ENCODE results near the gene ST8SIA4.

ST8SIA4 gene

DNA sequence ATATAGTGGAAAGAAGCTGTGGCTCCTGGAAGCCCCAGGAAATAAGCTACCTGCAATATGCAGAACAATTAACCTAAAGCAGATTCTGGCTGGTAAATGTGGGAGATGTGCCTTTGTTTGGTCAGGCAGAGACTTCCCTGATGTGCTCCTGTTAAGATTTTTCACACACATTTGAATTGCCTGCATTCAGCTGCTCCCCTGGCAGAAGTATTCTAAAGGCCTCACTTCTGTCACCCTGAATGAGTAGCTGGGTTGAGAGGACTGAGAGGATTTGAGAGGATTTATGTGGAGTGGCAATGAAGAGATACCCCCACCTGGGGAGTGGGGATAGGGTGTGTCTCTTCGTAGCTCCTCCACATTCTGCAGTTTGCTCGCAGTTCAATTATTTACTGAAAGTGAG is 130.5 kb downstream of the ST8SIA4 start:
- Histone ChIP-seq H2BK5ac (ENCODE audit: low read depth, low read length, poor library complexity, severe bottlenecking) (no peak overlapping the region), H3K27me3 (ENCODE audit: control insufficient read depth in 1 of 2, insufficient read depth in 1 of 2, low read length in 2 of 2) (no peaks in the 10 kb centered on the region), H2BK15ac (ENCODE audit: low read depth, poor library complexity, severe bottlenecking) (no peak overlapping the region), H3K23ac (ENCODE audit: low read length in 2 of 2) (no peak overlapping the region), H3K4me1 (ENCODE audit: control insufficient read depth, insufficient read depth, low read depth, low read length) (no peaks in the 10 kb centered on the region), H4K8ac (ENCODE audit: low read length) (no peak overlapping the region), H3K18ac (ENCODE audit: low read depth in 1 of 2, low read length in 2 of 2) (no peak overlapping the region), H3K4ac (ENCODE audit: low read depth in 1 of 2, low read length in 2 of 2) (no peak overlapping the region), H4K91ac (ENCODE audit: low read length) (no peak overlapping the region), H3K27ac (ENCODE audit: low read length, poor library complexity, severe bottlenecking) (no peak overlapping the region), H3K4me2 (ENCODE audit: low read length, poor library complexity, severe bottlenecking) (no peak overlapping the region), H3K9ac (ENCODE audit: low read length) (no peak overlapping the region), H3K79me1 (replicated peaks; ENCODE audit: low read length, poor library complexity, severe bottlenecking) (no peaks in the 10 kb centered on the region), H2AK5ac (ENCODE audit: low read length, severe bottlenecking) (no peak overlapping the region), H3K9me3 (ENCODE audit: control insufficient read depth, low read length) (no peaks in the 10 kb centered on the region), H2BK12ac (ENCODE audit: low read length in 2 of 2) (no peak overlapping the region), H3K14ac (ENCODE audit: low read length in 2 of 2) (no peak overlapping the region), H3K4me3 (ENCODE audit: insufficient read depth in 1 of 2, low read depth in 1 of 2, low read length in 2 of 2) (no peak overlapping the region), H2AFZ (ENCODE audit: low read depth, low read length) (no peak overlapping the region), H2BK120ac (ENCODE audit: low read depth, low read length) (no peak overlapping the region), H3K36me3 (ENCODE audit: control insufficient read depth in 1 of 2, insufficient read depth in 2 of 2, low read depth in 1 of 2, low read length in 2 of 2) (no peaks in the 10 kb centered on the region)
- no peak for DNase-seq
- WGBS: 89% methylated on average over 2 of the region's 2 CpGs

DNA sequence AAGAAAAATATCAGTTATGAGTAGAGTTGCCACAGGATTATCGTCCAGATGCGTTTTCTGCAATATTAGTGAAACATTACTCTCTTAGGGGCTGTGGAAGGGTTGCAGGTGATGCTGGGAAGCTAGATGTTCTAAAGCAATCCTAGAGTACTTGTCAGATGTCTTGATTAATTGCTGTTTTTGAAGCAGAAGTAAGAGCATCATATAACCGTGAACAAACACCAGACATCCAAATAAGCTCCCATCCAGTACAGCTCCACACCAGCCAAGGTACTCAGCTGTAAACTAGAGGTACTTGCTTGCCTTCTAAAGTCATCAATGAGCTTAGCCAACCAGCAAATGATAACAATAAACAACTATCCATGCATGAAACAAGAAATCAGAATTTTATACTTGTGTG is 131.1 kb downstream of the ST8SIA4 start:
- no peak overlapping the region for H4K8ac ChIP-seq (ENCODE audit: low read length)
- no peaks in the 10 kb centered on the region for H3K36me3 ChIP-seq (ENCODE audit: control insufficient read depth in 1 of 2, insufficient read depth in 2 of 2, low read depth in 1 of 2, low read length in 2 of 2)
- WGBS: 92% methylated on average over 3 of the region's 3 CpGs
- no peaks in the 10 kb centered on the region for H3K79me1 ChIP-seq (replicated peaks; ENCODE audit: low read length, poor library complexity, severe bottlenecking)
- no peak overlapping the region for H3K9ac ChIP-seq (ENCODE audit: low read length)
- no peak overlapping the region for H3K4me2 ChIP-seq (ENCODE audit: low read length, poor library complexity, severe bottlenecking)
- no peak overlapping the region for H2AK5ac ChIP-seq (ENCODE audit: low read length, severe bottlenecking)
- H3K4ac ChIP-seq (ENCODE audit: low read depth in 1 of 2, low read length in 2 of 2): no peak overlapping the region
- no peak overlapping the region for H2BK15ac ChIP-seq (ENCODE audit: low read depth, poor library complexity, severe bottlenecking)
- no peak overlapping the region for H2BK5ac ChIP-seq (ENCODE audit: low read depth, low read length, poor library complexity, severe bottlenecking)
- H3K18ac ChIP-seq (ENCODE audit: low read depth in 1 of 2, low read length in 2 of 2): no peak overlapping the region
- H2AFZ ChIP-seq (ENCODE audit: low read depth, low read length): no peak overlapping the region
- H2BK120ac ChIP-seq (ENCODE audit: low read depth, low read length): no peak overlapping the region
- H2BK12ac ChIP-seq (ENCODE audit: low read length in 2 of 2): no peak overlapping the region
- H3K4me3 ChIP-seq (ENCODE audit: insufficient read depth in 1 of 2, low read depth in 1 of 2, low read length in 2 of 2): no peak overlapping the region
- no peak overlapping the region for H3K27ac ChIP-seq (ENCODE audit: low read length, poor library complexity, severe bottlenecking)
- no peak for DNase-seq
- no peaks in the 10 kb centered on the region for H3K4me1 ChIP-seq (ENCODE audit: control insufficient read depth, insufficient read depth, low read depth, low read length)
- H3K27me3 ChIP-seq (ENCODE audit: control insufficient read depth in 1 of 2, insufficient read depth in 1 of 2, low read length in 2 of 2): no peaks in the 10 kb centered on the region
- H3K9me3 ChIP-seq (ENCODE audit: control insufficient read depth, low read length): no peaks in the 10 kb centered on the region
- no peak overlapping the region for H4K91ac ChIP-seq (ENCODE audit: low read length)
- no peak overlapping the region for H3K14ac ChIP-seq (ENCODE audit: low read length in 2 of 2)
- H3K23ac ChIP-seq (ENCODE audit: low read length in 2 of 2): no peak overlapping the region

DNA sequence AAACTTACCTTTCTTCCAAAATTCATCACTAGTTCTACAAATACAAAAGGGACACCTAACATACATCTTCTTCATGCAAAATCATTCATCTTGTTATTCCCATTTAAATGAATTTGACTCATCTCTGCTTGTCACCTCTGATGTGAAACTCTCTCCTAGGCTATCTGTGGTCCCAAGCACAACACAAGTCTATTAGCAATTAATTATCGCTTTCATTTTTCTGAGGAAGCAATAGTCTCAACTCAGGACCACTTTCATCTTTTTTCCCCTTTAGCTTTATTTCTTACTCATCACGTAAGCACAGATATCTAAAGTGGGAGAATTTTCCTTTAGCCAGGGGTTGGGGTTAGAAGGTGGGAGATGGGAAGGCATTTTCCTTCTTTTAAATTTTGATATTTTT is 131.9 kb downstream of the ST8SIA4 start:
- Histone ChIP-seq H3K36me3 (ENCODE audit: control insufficient read depth in 1 of 2, insufficient read depth in 2 of 2, low read depth in 1 of 2, low read length in 2 of 2) (no peaks in the 10 kb centered on the region), H2BK15ac (ENCODE audit: low read depth, poor library complexity, severe bottlenecking) (no peak overlapping the region), H3K4me3 (ENCODE audit: insufficient read depth in 1 of 2, low read depth in 1 of 2, low read length in 2 of 2) (no peak overlapping the region), H3K79me1 (replicated peaks; ENCODE audit: low read length, poor library complexity, severe bottlenecking) (no peaks in the 10 kb centered on the region), H3K4me1 (ENCODE audit: control insufficient read depth, insufficient read depth, low read depth, low read length) (no peaks in the 10 kb centered on the region), H3K27ac (ENCODE audit: low read length, poor library complexity, severe bottlenecking) (no peak overlapping the region), H4K91ac (ENCODE audit: low read length) (no peak overlapping the region), H3K9me3 (ENCODE audit: control insufficient read depth, low read length) (no peaks in the 10 kb centered on the region), H3K27me3 (ENCODE audit: control insufficient read depth in 1 of 2, insufficient read depth in 1 of 2, low read length in 2 of 2) (no peaks in the 10 kb centered on the region), H2BK12ac (ENCODE audit: low read length in 2 of 2) (no peak overlapping the region), H2BK5ac (ENCODE audit: low read depth, low read length, poor library complexity, severe bottlenecking) (no peak overlapping the region), H3K18ac (ENCODE audit: low read depth in 1 of 2, low read length in 2 of 2) (no peak overlapping the region), H3K4ac (ENCODE audit: low read depth in 1 of 2, low read length in 2 of 2) (no peak overlapping the region), H3K9ac (ENCODE audit: low read length) (no peak overlapping the region), H3K4me2 (ENCODE audit: low read length, poor library complexity, severe bottlenecking) (no peak overlapping the region), H3K23ac (ENCODE audit: low read length in 2 of 2) (no peak overlapping the region), H2AK5ac (ENCODE audit: low read length, severe bottlenecking) (no peak overlapping the region), H4K8ac (ENCODE audit: low read length) (no peak overlapping the region), H3K14ac (ENCODE audit: low read length in 2 of 2) (no peak overlapping the region), H2BK120ac (ENCODE audit: low read depth, low read length) (no peak overlapping the region), H2AFZ (ENCODE audit: low read depth, low read length) (no peak overlapping the region)
- no peak for DNase-seq
- WGBS: 100% methylated on average over 1 of the region's 2 CpGs

- Histone ChIP-seq H3K4ac (ENCODE audit: low read depth in 1 of 2, low read length in 2 of 2) (no peak overlapping the region), H3K9ac (ENCODE audit: low read length) (no peak overlapping the region), H2BK120ac (ENCODE audit: low read depth, low read length) (no peak overlapping the region), H3K9me3 (ENCODE audit: control insufficient read depth, low read length) (no peaks in the 10 kb centered on the region), H3K14ac (ENCODE audit: low read length in 2 of 2) (no peak overlapping the region), H3K4me3 (ENCODE audit: insufficient read depth in 1 of 2, low read depth in 1 of 2, low read length in 2 of 2) (no peak overlapping the region), H2BK15ac (ENCODE audit: low read depth, poor library complexity, severe bottlenecking) (no peak overlapping the region), H3K18ac (ENCODE audit: low read depth in 1 of 2, low read length in 2 of 2) (no peak overlapping the region), H2AFZ (ENCODE audit: low read depth, low read length) (no peak overlapping the region), H3K27me3 (ENCODE audit: control insufficient read depth in 1 of 2, insufficient read depth in 1 of 2, low read length in 2 of 2) (no peaks in the 10 kb centered on the region), H3K27ac (ENCODE audit: low read length, poor library complexity, severe bottlenecking) (no peak overlapping the region), H4K8ac (ENCODE audit: low read length) (no peak overlapping the region), H3K79me1 (replicated peaks; ENCODE audit: low read length, poor library complexity, severe bottlenecking) (no peaks in the 10 kb centered on the region), H3K36me3 (ENCODE audit: control insufficient read depth in 1 of 2, insufficient read depth in 2 of 2, low read depth in 1 of 2, low read length in 2 of 2) (no peaks in the 10 kb centered on the region), H3K23ac (ENCODE audit: low read length in 2 of 2) (no peak overlapping the region), H3K4me2 (ENCODE audit: low read length, poor library complexity, severe bottlenecking) (no peak overlapping the region), H2BK12ac (ENCODE audit: low read length in 2 of 2) (no peak overlapping the region), H4K91ac (ENCODE audit: low read length) (no peak overlapping the region), H3K4me1 (ENCODE audit: control insufficient read depth, insufficient read depth, low read depth, low read length) (no peaks in the 10 kb centered on the region), H2AK5ac (ENCODE audit: low read length, severe bottlenecking) (no peak overlapping the region), H2BK5ac (ENCODE audit: low read depth, low read length, poor library complexity, severe bottlenecking) (no peak overlapping the region)
- no peak for DNase-seq
- 98% methylated on average over 3 of the region's 4 CpGs for WGBS
Measured at GRCh38 chr5:100768221-100768620, 134.9 kb downstream of the ST8SIA4 start.

Measured in mesenchymal stem cell (in vitro differentiated cells and primary cell).